GM12875 (cell line): ENCODE data around the gene TMBIM1.

Experiments used
- H3K4me3 ChIP-seq: one replicate; pipeline ENCODE4 v1.5.1; 2011; ENCODE audit warnings: low read depth, low read length, control low read depth
- CTCF ChIP-seq: IDR thresholded peaks from 2 replicates; pipeline ENCODE4 v1.5.1; 2011; ENCODE audit warnings: low read depth, mild to moderate bottlenecking, control low read depth, inconsistent platforms, low read length, moderate library complexity, borderline replicate concordance; ENCODE audit not compliant: insufficient read depth

Gene TMBIM1

GRCh38 chr2:218262237-218262600 is 30.1 kb downstream of the TMBIM1 start:
- H3K4me3 ChIP-seq, result no peak overlapping the region
- TF ChIP-seq CTCF, result no peak

GRCh38 chr2:218261423-218262236 is 30.7 kb downstream of the TMBIM1 start:
- H3K4me3 ChIP-seq, result no peak overlapping the region
- TF ChIP-seq CTCF, result no peak

- TF ChIP-seq CTCF, result no peak
- H3K4me3 ChIP-seq, result no peak within 1 kb of the TSS
These were observed 31.4 kb downstream of the TMBIM1 start, which contains the start of gene GPBAR1 for GRCh38 chr2:218260742-218261422. TSS of gene GPBAR1 (plus strand) at chr2:218261015. CDS start at chr2:218262725, 1,710 bp downstream.

- no peak overlapping the region for H3K4me3 ChIP-seq
- no peak for TF ChIP-seq CTCF
These were observed 32.1 kb downstream of the TMBIM1 start for GRCh38 chr2:218260166-218260565.

GRCh38 chr2:218259099-218259961 is 33.0 kb downstream of the TMBIM1 start:
- TF ChIP-seq CTCF, result no peak
- H3K4me3 ChIP-seq, result no peak overlapping the region

- no peak overlapping the region for H3K4me3 ChIP-seq
- TF ChIP-seq CTCF, result peak; percentile 86
These were observed 34.8 kb downstream of the TMBIM1 start for GRCh38 chr2:218257390-218257981.
